ENCODE results near the gene PTCD1.
"Not testable (repeated sequence)": the region's sequence is repeated elsewhere in the genome, so short reads cannot be mapped to it uniquely, and the experiment has no call there.

PTCD1 gene

GRCh38 chr7:99380823-99381663 is 57.6 kb downstream of the PTCD1 start:
- Histone ChIP-seq H3K4me3 (ENCODE audit: low read depth in 1 of 2, low read length in 1 of 2) (peak overlapping the region; percentile 61 to 100), H3K27ac (peak overlapping the region; percentile 92), H3K4me1 (ENCODE audit: control insufficient read depth in 1 of 2, insufficient read depth in 1 of 2, low read depth in 1 of 2, low read length in 1 of 2) (peaks cover 65 to 76% of the 10 kb centered on the region in 2 experiments), H3K9me3 (no peaks in the 10 kb centered on the region), H3K27me3 (no peaks in the 10 kb centered on the region), H3K36me3 (peaks cover 64% of the 10 kb centered on the region)
- no peak for TF ChIP-seq CTCF (IDR thresholded peaks at IDR 0.05)

- H3K27ac ChIP-seq, result peak overlapping the region; percentile 92
- H3K36me3 ChIP-seq, result peaks cover 56% of the 10 kb centered on the region
- H3K4me3 ChIP-seq (ENCODE audit: low read depth in 1 of 2, low read length in 1 of 2), result peak overlapping the region; percentile 61 to 100
- peak; percentile 19 for TF ChIP-seq CTCF (IDR thresholded peaks at IDR 0.05)
- H3K9me3 ChIP-seq, result no peaks in the 10 kb centered on the region
- H3K4me1 ChIP-seq (ENCODE audit: control insufficient read depth in 1 of 2, insufficient read depth in 1 of 2, low read depth in 1 of 2, low read length in 1 of 2), result peaks cover 71 to 81% of the 10 kb centered on the region in 2 experiments
- H3K27me3 ChIP-seq, result no peaks in the 10 kb centered on the region
These were observed 58.4 kb downstream of the PTCD1 start for GRCh38 chr7:99380032-99380822.

GRCh38 chr7:99379693-99380031 is 58.9 kb downstream of the PTCD1 start:
- not testable (repeated sequence) for H3K27me3 ChIP-seq, H3K9me3 ChIP-seq
- Histone ChIP-seq H3K36me3 (peaks cover 53% of the 10 kb centered on the region), H3K4me3 (ENCODE audit: low read depth in 1 of 2, low read length in 1 of 2) (peak overlapping the region; percentile 61 to 100), H3K27ac (peak overlapping the region; percentile 92), H3K4me1 (ENCODE audit: control insufficient read depth in 1 of 2, insufficient read depth in 1 of 2, low read depth in 1 of 2, low read length in 1 of 2) (peaks cover 71 to 80% of the 10 kb centered on the region in 2 experiments)

GRCh38 chr7:99379043-99379577 is 59.5 kb downstream of the PTCD1 start:
- H3K9me3 ChIP-seq, result no peaks in the 10 kb centered on the region
- H3K27me3 ChIP-seq, result no peaks in the 10 kb centered on the region
- TF ChIP-seq CTCF (IDR thresholded peaks at IDR 0.05), result peak; percentile 23
- peaks cover 69 to 78% of the 10 kb centered on the region in 2 experiments for H3K4me1 ChIP-seq (ENCODE audit: control insufficient read depth in 1 of 2, insufficient read depth in 1 of 2, low read depth in 1 of 2, low read length in 1 of 2)
- H3K27ac ChIP-seq, result peak overlapping the region; percentile 92
- peak overlapping the region; percentile 61 to 100 for H3K4me3 ChIP-seq (ENCODE audit: low read depth in 1 of 2, low read length in 1 of 2)
- H3K36me3 ChIP-seq, result peaks cover 48% of the 10 kb centered on the region

- Histone ChIP-seq H3K27me3 (no peaks in the 10 kb centered on the region), H3K36me3 (peaks cover 22% of the 10 kb centered on the region), H3K27ac (peak overlapping the region; percentile 92), H3K4me3 (ENCODE audit: low read depth in 1 of 2, low read length in 1 of 2) (peak overlapping the region; percentile 82 to 100), H3K4me1 (ENCODE audit: control insufficient read depth in 1 of 2, insufficient read depth in 1 of 2, low read depth in 1 of 2, low read length in 1 of 2) (peaks cover 55 to 57% of the 10 kb centered on the region in 2 experiments), H3K9me3 (no peaks in the 10 kb centered on the region)
- peak; percentile 32 for TF ChIP-seq CTCF (IDR thresholded peaks at IDR 0.05)
These were observed 63.4 kb downstream of the PTCD1 start for GRCh38 chr7:99375070-99375807.
